ENCODE data around the gene MUCL1.

GRCh38 chr12:54870048-54870447, 15.7 kb downstream of the MUCL1 start:
- TF ChIP-seq, protein P1, sequence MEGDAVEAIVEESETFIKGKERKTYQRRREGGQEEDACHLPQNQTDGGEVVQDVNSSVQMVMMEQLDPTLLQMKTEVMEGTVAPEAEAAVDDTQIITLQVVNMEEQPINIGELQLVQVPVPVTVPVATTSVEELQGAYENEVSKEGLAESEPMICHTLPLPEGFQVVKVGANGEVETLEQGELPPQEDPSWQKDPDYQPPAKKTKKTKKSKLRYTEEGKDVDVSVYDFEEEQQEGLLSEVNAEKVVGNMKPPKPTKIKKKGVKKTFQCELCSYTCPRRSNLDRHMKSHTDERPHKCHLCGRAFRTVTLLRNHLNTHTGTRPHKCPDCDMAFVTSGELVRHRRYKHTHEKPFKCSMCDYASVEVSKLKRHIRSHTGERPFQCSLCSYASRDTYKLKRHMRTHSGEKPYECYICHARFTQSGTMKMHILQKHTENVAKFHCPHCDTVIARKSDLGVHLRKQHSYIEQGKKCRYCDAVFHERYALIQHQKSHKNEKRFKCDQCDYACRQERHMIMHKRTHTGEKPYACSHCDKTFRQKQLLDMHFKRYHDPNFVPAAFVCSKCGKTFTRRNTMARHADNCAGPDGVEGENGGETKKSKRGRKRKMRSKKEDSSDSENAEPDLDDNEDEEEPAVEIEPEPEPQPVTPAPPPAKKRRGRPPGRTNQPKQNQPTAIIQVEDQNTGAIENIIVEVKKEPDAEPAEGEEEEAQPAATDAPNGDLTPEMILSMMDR (conservative IDR thresholded peaks at IDR 0.05 in 1 of 2, IDR thresholded peaks at IDR 0.05 in 1 of 2; ENCODE audit: extremely low read depth in 1 of 2, insufficient read depth in 1 of 2, low read depth in 1 of 2, low read length in 2 of 2): no peak
- no peak for TF ChIP-seq EZH2 (IDR thresholded peaks at IDR 0.05; ENCODE audit: borderline replicate concordance, low read length)
